ENCODE measurements around the gene DUSP9.

DUSP9 gene

GRCh38 chrX:153637121-153638040, 9.6 kb upstream of the DUSP9 start:
- Mint-ChIP-seq H3K36me3 (ENCODE audit: low read depth) (no peaks in the 10 kb centered on the region), H3K4me1 (ENCODE audit: low read depth) (no peaks in the 10 kb centered on the region), H3K9me3 (no peaks in the 10 kb centered on the region), H3K27me3 (ENCODE audit: low read depth) (peaks cover 8% of the 10 kb centered on the region), H3K27ac (no peak overlapping the region), H3K4me3 (no peak overlapping the region)
- no peak for DNase-seq (ENCODE audit: low spot score)

GRCh38 chrX:153638041-153638371, 9.0 kb upstream of the DUSP9 start:
- DNase-seq (ENCODE audit: low spot score) = no peak

GRCh38 chrX:153638436-153639176, 8.4 kb upstream of the DUSP9 start:
- no peaks in the 10 kb centered on the region for H3K9me3 Mint-ChIP-seq
- no peak for DNase-seq (ENCODE audit: low spot score)

More at GRCh38 chrX:153638041-153638371, 9.0 kb upstream of the DUSP9 start:
- H3K4me3 Mint-ChIP-seq = no peak overlapping the region
- H3K4me1 Mint-ChIP-seq (ENCODE audit: low read depth) = no peaks in the 10 kb centered on the region
- peaks cover 13% of the 10 kb centered on the region for H3K27me3 Mint-ChIP-seq (ENCODE audit: low read depth)
- no peaks in the 10 kb centered on the region for H3K36me3 Mint-ChIP-seq (ENCODE audit: low read depth)
- no peak overlapping the region for H3K27ac Mint-ChIP-seq
- no peaks in the 10 kb centered on the region for H3K9me3 Mint-ChIP-seq

DNA sequence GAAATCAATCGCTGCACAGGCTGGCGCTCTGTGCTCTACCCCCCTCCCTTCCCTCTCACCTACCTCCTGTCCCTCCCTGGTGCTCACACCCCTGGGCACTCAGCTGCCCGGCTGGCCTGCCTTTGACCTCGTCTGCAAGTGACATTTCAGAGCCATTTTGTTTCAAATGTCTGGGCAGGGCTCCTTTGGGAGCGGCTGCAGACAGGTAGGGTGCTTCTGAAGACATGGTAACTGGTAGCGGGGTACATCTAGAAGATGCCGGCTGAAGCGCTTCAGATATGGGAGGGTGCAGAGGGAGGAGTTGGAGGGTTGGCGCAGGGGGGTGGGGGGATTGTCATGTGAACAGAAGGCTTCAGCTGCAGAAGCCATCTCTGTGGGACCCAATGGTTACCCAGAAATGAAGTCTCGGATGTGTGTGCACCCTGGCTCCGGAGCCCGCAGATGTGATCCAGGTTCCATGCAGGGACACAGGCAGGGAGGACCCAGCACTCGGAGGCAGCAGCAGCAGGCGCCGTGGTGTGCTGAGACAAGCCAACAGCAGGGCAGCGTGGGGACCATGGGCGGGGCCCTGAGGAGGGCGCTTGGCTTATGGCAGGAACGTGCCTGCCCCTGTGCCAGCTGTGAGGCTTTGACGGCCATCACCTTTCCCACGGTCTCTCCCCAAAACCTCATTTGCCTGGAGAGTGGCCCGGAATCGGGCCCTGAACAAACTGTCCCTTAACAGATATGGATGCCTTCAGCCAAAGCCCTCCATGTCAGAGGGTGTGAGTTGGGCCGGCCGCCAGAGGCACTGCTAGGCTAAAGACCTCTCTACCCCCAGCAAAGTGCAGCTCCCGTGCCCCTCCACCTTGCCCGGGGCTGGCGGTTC, 7.6 kb upstream of the DUSP9 start:
- H3K27ac Mint-ChIP-seq = no peak overlapping the region
- H3K27me3 Mint-ChIP-seq (ENCODE audit: low read depth) = peaks cover 19% of the 10 kb centered on the region
- H3K9me3 Mint-ChIP-seq = no peaks in the 10 kb centered on the region
- no peaks in the 10 kb centered on the region for H3K4me1 Mint-ChIP-seq (ENCODE audit: low read depth)
- H3K36me3 Mint-ChIP-seq (ENCODE audit: low read depth) = no peaks in the 10 kb centered on the region
- no peak for DNase-seq (ENCODE audit: low spot score)
- no peak overlapping the region for H3K4me3 Mint-ChIP-seq

More at GRCh38 chrX:153638436-153639176, 8.4 kb upstream of the DUSP9 start:
- Mint-ChIP-seq H3K36me3 (ENCODE audit: low read depth) (no peaks in the 10 kb centered on the region), H3K27me3 (ENCODE audit: low read depth) (peaks cover 18% of the 10 kb centered on the region), H3K27ac (no peak overlapping the region), H3K4me3 (no peak overlapping the region), H3K4me1 (ENCODE audit: low read depth) (no peaks in the 10 kb centered on the region)

GRCh38 chrX:153640045-153640686, 6.8 kb upstream of the DUSP9 start:
- peaks cover 26% of the 10 kb centered on the region for H3K27me3 Mint-ChIP-seq (ENCODE audit: low read depth)
- H3K4me1 Mint-ChIP-seq (ENCODE audit: low read depth) = no peaks in the 10 kb centered on the region
- no peaks in the 10 kb centered on the region for H3K9me3 Mint-ChIP-seq
- no peak overlapping the region for H3K4me3 Mint-ChIP-seq
- no peak for DNase-seq (ENCODE audit: low spot score)
- H3K36me3 Mint-ChIP-seq (ENCODE audit: low read depth) = no peaks in the 10 kb centered on the region
- H3K27ac Mint-ChIP-seq = no peak overlapping the region

GRCh38 chrX:153640736-153641575, 6.0 kb upstream of the DUSP9 start:
- H3K27ac Mint-ChIP-seq = no peak overlapping the region
- DNase-seq (ENCODE audit: low spot score) = no peak
- H3K4me3 Mint-ChIP-seq = no peak overlapping the region
- H3K27me3 Mint-ChIP-seq (ENCODE audit: low read depth) = peaks cover 33% of the 10 kb centered on the region
- no peaks in the 10 kb centered on the region for H3K36me3 Mint-ChIP-seq (ENCODE audit: low read depth)
- H3K9me3 Mint-ChIP-seq = no peaks in the 10 kb centered on the region
- H3K4me1 Mint-ChIP-seq (ENCODE audit: low read depth) = no peaks in the 10 kb centered on the region

GRCh38 chrX:153641627-153642026, 5.4 kb upstream of the DUSP9 start:
- Mint-ChIP-seq H3K36me3 (ENCODE audit: low read depth) (no peaks in the 10 kb centered on the region), H3K9me3 (no peaks in the 10 kb centered on the region), H3K27ac (no peak overlapping the region), H3K4me3 (no peak overlapping the region), H3K27me3 (ENCODE audit: low read depth) (peaks cover 38% of the 10 kb centered on the region), H3K4me1 (ENCODE audit: low read depth) (no peaks in the 10 kb centered on the region)
- DNase-seq (ENCODE audit: low spot score) = no peak

DNA sequence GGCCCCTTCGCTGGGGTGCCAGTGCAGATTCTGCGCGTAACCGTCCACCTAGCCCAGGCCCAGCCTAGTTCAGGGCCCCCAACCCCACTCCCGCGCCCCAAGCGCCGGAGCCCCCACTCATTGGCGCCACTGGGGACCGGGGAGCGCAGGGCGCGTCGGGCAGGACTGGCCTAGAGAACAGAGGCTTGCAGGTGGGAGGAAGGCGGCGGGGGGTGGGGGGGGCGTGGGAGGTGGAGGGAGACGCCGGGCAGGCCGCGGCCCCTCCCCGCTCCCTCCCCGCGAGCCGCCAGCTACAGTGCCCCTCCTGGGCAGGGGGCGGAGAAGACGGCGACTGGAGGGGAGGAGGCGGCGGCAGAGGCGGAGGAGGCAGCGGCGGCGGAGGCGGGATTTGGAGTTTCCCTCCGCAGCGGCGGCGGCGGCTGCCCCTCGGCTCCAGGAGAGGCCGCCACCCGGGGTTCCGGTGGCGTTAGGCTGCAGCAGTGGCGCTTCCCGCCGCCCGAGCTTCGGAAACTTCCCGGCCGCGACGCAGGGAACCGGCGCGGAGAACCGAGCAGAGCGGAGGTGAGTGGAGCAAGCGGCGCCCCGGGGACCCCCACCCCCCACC, 4.8 kb upstream of the DUSP9 start:
- H3K27me3 Mint-ChIP-seq (ENCODE audit: low read depth) = peaks cover 38% of the 10 kb centered on the region
- no peaks in the 10 kb centered on the region for H3K9me3 Mint-ChIP-seq
- no peaks in the 10 kb centered on the region for H3K36me3 Mint-ChIP-seq (ENCODE audit: low read depth)
- no peaks in the 10 kb centered on the region for H3K4me1 Mint-ChIP-seq (ENCODE audit: low read depth)
- no peak overlapping the region for H3K4me3 Mint-ChIP-seq
- no peak overlapping the region for H3K27ac Mint-ChIP-seq
- no peak for DNase-seq (ENCODE audit: low spot score)

GRCh38 chrX:153642655-153643430, 4.2 kb upstream of the DUSP9 start:
- Mint-ChIP-seq H3K4me1 (ENCODE audit: low read depth) (no peaks in the 10 kb centered on the region), H3K27me3 (ENCODE audit: low read depth) (peaks cover 41% of the 10 kb centered on the region), H3K4me3 (peak overlapping the region; percentile 45), H3K9me3 (no peaks in the 10 kb centered on the region), H3K27ac (no peak overlapping the region), H3K36me3 (ENCODE audit: low read depth) (no peaks in the 10 kb centered on the region)
- no peak for DNase-seq (ENCODE audit: low spot score)

DNA sequence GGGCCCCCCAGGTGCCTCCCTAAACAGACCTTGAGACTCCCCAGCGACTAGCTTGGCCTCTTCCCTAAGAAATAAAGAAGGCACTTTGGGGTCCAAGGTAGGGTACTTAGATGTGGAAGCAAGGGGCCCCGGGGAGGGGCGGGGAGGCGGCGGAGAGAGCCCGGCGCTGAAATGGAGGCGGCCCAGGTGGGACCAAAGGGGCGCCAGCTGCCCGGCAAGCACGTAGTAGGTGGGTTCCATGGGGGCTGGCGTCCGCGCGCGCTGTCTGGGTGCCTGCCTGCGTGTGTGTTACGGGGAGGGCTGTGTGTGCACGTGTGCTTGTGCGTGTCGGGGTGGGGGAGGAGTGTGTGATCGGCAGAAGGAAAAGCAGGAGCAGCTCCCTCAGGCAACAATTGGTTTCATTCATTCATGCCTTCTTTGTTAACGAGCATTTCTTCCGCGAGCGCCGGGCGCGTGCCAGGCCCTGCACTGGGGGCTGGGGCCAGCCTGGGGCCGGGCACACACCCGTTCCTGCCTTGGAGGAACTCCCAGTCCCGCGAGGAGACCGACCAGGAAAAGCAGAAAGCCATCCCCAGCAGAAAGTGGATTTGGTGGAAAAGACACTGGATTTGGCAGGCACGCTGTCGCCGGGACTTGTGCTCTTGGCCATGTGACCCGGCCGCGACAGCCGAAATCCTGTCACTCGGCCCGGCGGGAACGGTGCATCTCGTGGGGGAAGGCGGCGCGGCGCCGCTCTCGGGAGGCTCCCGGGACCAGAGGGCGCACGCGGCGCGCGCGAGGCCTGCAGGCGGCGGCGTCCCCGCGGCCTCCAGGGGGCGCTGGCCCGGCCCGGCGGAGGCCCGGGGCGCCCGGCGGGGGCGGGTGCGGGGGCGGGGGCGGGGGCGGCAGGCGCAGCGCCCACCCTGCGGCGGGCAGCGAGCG, 3.3 kb upstream of the DUSP9 start:
- no peaks in the 10 kb centered on the region for H3K4me1 Mint-ChIP-seq (ENCODE audit: low read depth)
- H3K27ac Mint-ChIP-seq = no peak overlapping the region
- H3K9me3 Mint-ChIP-seq = no peaks in the 10 kb centered on the region
- peaks cover 45% of the 10 kb centered on the region for H3K27me3 Mint-ChIP-seq (ENCODE audit: low read depth)
- H3K4me3 Mint-ChIP-seq = no peak overlapping the region
- no peaks in the 10 kb centered on the region for H3K36me3 Mint-ChIP-seq (ENCODE audit: low read depth)
- DNase-seq (ENCODE audit: low spot score) = peak; percentile 8

GRCh38 chrX:153644356-153645125, 2.5 kb upstream of the DUSP9 start:
- no peak for DNase-seq (ENCODE audit: low spot score)
- Mint-ChIP-seq H3K4me3 (no peak overlapping the region), H3K4me1 (ENCODE audit: low read depth) (no peaks in the 10 kb centered on the region), H3K27ac (no peak overlapping the region), H3K36me3 (ENCODE audit: low read depth) (no peaks in the 10 kb centered on the region), H3K9me3 (no peaks in the 10 kb centered on the region), H3K27me3 (ENCODE audit: low read depth) (peaks cover 47% of the 10 kb centered on the region)

All from T-helper 2 cell treated with Interferon-gamma antibody and Interleukin-4, amounts not matched to agents 5 μg/mL and 100 μg/mL, for 36 hours (primary cell).